Astrocyte (in vitro differentiated cells and primary cell): ENCODE measurements around the gene CDNF. TPM values are rescaled to one million over a fixed set of nuclear protein-coding genes. Genes with fewer than 3 reads are reported as not detected.

Source experiments
- DNase-seq: peaks from one replicate; pipeline ENCODE4 v3.0.0-alpha.2; 2010; ENCODE audit warnings: low read depth
- FAIRE-seq: peaks from 2 replicates; lab custom pipeline; 2011; peaks lifted over from hg19 to GRCh38; lab: Jason Lieb, UNC
- H2AFZ ChIP-seq: 2 replicates; pipeline ENCODE4 v1.6.0; 2012; ENCODE audit warnings: low read depth, low read length, inconsistent platforms
- H3K27ac ChIP-seq: 2 replicates; pipeline ENCODE4 v1.5.1; 2011; ENCODE audit warnings: low read depth, low read length, inconsistent platforms
- H3K27me3 ChIP-seq: 2 replicates; pipeline ENCODE4 v1.6.0; 2011; ENCODE audit warnings: low read length, inconsistent platforms; ENCODE audit not compliant: insufficient read depth
- H3K36me3 ChIP-seq: 2 replicates; pipeline ENCODE4 v1.5.1; 2011; ENCODE audit warnings: low read length, inconsistent platforms; ENCODE audit not compliant: insufficient read depth
- H3K4me1 ChIP-seq: 2 replicates; pipeline ENCODE4 v1.5.1; 2011; ENCODE audit warnings: low read length, inconsistent platforms; ENCODE audit not compliant: insufficient read depth
- H3K4me2 ChIP-seq: 2 replicates; pipeline ENCODE4 v1.6.0; 2012; ENCODE audit warnings: low read length, inconsistent platforms
- H3K4me3 ChIP-seq: 2 replicates; pipeline ENCODE4 v1.5.1; 2011; ENCODE audit warnings: low read depth, mild to moderate bottlenecking, low read length, inconsistent platforms; ENCODE audit not compliant: insufficient read depth
- H3K79me2 ChIP-seq: 2 replicates; pipeline ENCODE4 v1.6.0; 2012; ENCODE audit warnings: mild to moderate bottlenecking, low read length, inconsistent platforms; ENCODE audit not compliant: insufficient read depth
- H3K9ac ChIP-seq: 2 replicates; pipeline ENCODE4 v1.6.0; 2012; ENCODE audit warnings: mild to moderate bottlenecking, low read length, inconsistent platforms
- H3K9me3 ChIP-seq: 2 replicates; pipeline ENCODE4 v1.5.1; 2012; ENCODE audit warnings: low read depth, mild to moderate bottlenecking, low read length, inconsistent platforms; ENCODE audit not compliant: insufficient read depth
- H4K20me1 ChIP-seq: 2 replicates; pipeline ENCODE4 v1.6.0; 2012; ENCODE audit warnings: low read length, inconsistent platforms; ENCODE audit not compliant: insufficient read depth
- H3K27ac Mint-ChIP-seq: one replicate; pipeline ENCODE4 v1.8.0; 2021; ENCODE audit warnings: mild to moderate bottlenecking, mixed read lengths; ENCODE audit not compliant: unreplicated experiment
- H3K27me3 Mint-ChIP-seq: one replicate; pipeline ENCODE4 v1.8.0; 2021; ENCODE audit warnings: low read depth, mixed read lengths; ENCODE audit not compliant: unreplicated experiment
- H3K36me3 Mint-ChIP-seq: one replicate; pipeline ENCODE4 v1.8.0; 2021; ENCODE audit warnings: low read depth, mixed read lengths; ENCODE audit not compliant: unreplicated experiment
- H3K4me1 Mint-ChIP-seq: one replicate; pipeline ENCODE4 v1.8.0; 2021; ENCODE audit warnings: low read depth, mixed read lengths; ENCODE audit not compliant: unreplicated experiment
- H3K4me3 Mint-ChIP-seq: one replicate; pipeline ENCODE4 v1.8.0; 2021; ENCODE audit warnings: mild to moderate bottlenecking, moderate library complexity, mixed read lengths; ENCODE audit not compliant: unreplicated experiment
- H3K9me3 Mint-ChIP-seq: one replicate; pipeline ENCODE4 v1.8.0; 2021; ENCODE audit warnings: mild to moderate bottlenecking, mixed read lengths; ENCODE audit not compliant: unreplicated experiment
- CTCF ChIP-seq: IDR thresholded peaks from 2 replicates; pipeline ENCODE4 v1.5.1; 2011; ENCODE audit warnings: low read depth, mild to moderate bottlenecking, inconsistent platforms, low read length, moderate library complexity; ENCODE audit not compliant: insufficient read depth
- EZH2 ChIP-seq: IDR thresholded peaks from 2 replicates; pipeline ENCODE4 v1.6.1; 2012; ENCODE audit warnings: mild to moderate bottlenecking, low read length, inconsistent platforms; ENCODE audit not compliant: insufficient read depth
- total RNA-seq: library from RNA; stranded (reverse); gene quantifications from 2 replicates; pipeline ENCODE4 v1.2.1, GENCODE V29; 2021

Gene CDNF
- total RNA-seq, 1 donor from 2014 or later = 1.4 TPM

- no peaks in the 10 kb centered on the region for H3K9me3 ChIP-seq
- no peaks in the 10 kb centered on the region for H3K36me3 Mint-ChIP-seq
- H3K9ac ChIP-seq = no peak overlapping the region
- no peak overlapping the region for H3K27ac ChIP-seq
- H3K4me2 ChIP-seq = no peak overlapping the region
- H2AFZ ChIP-seq = peak overlapping the region; percentile 43
- no peaks in the 10 kb centered on the region for H3K36me3 ChIP-seq
- peaks cover 5% of the 10 kb centered on the region for H3K27me3 Mint-ChIP-seq
- H3K27me3 ChIP-seq = no peaks in the 10 kb centered on the region
- no peak overlapping the region for H3K4me3 Mint-ChIP-seq
- DNase-seq = peak; percentile 10
- H3K4me1 Mint-ChIP-seq = peaks cover 11% of the 10 kb centered on the region
- H3K4me1 ChIP-seq = peaks cover 4% of the 10 kb centered on the region
- no peaks in the 10 kb centered on the region for H4K20me1 ChIP-seq
- no peak overlapping the region for H3K27ac Mint-ChIP-seq
- no peak for FAIRE-seq
- TF ChIP-seq CTCF = no peak
- TF ChIP-seq EZH2 = no peak
- peaks cover 3% of the 10 kb centered on the region for H3K9me3 Mint-ChIP-seq
- H3K4me3 ChIP-seq = no peak overlapping the region
- no peaks in the 10 kb centered on the region for H3K79me2 ChIP-seq
Observed at GRCh38 chr10:14779001-14779651, 58.7 kb downstream of the CDNF start.

- no peaks in the 10 kb centered on the region for H3K4me1 ChIP-seq
- TF ChIP-seq EZH2 (no peak), CTCF (no peak)
- Mint-ChIP-seq H3K27ac (no peak overlapping the region), H3K36me3 (no peaks in the 10 kb centered on the region), H3K4me3 (no peak overlapping the region), H3K27me3 (peaks cover 7% of the 10 kb centered on the region), H3K9me3 (peaks cover 3% of the 10 kb centered on the region), H3K4me1 (peaks cover 5% of the 10 kb centered on the region)
- no peaks in the 10 kb centered on the region for H3K79me2 ChIP-seq
- FAIRE-seq = no peak
- H3K4me3 ChIP-seq = no peak overlapping the region
- H3K27ac ChIP-seq = no peak overlapping the region
- H3K36me3 ChIP-seq = no peaks in the 10 kb centered on the region
- no peaks in the 10 kb centered on the region for H3K27me3 ChIP-seq
- H2AFZ ChIP-seq = no peak overlapping the region
- H3K9me3 ChIP-seq = no peaks in the 10 kb centered on the region
- no peaks in the 10 kb centered on the region for H4K20me1 ChIP-seq
- no peak for DNase-seq
- no peak overlapping the region for H3K4me2 ChIP-seq
- H3K9ac ChIP-seq = no peak overlapping the region
Observed at GRCh38 chr10:14776546-14776945, 61.3 kb downstream of the CDNF start.

- FAIRE-seq (no peak), DNase-seq (no peak)
- Histone ChIP-seq H4K20me1 (no peaks in the 10 kb centered on the region), H3K4me3 (no peak overlapping the region), H3K9ac (no peak overlapping the region), H3K27ac (no peak overlapping the region), H3K79me2 (no peaks in the 10 kb centered on the region), H3K36me3 (no peaks in the 10 kb centered on the region), H3K4me2 (no peak overlapping the region), H3K9me3 (no peaks in the 10 kb centered on the region), H3K27me3 (no peaks in the 10 kb centered on the region), H2AFZ (no peak overlapping the region), H3K4me1 (no peaks in the 10 kb centered on the region)
- H3K36me3 Mint-ChIP-seq = no peaks in the 10 kb centered on the region
- H3K27me3 Mint-ChIP-seq = peaks cover 7% of the 10 kb centered on the region
- H3K9me3 Mint-ChIP-seq = peaks cover 3% of the 10 kb centered on the region
- H3K4me1 Mint-ChIP-seq = peaks cover 5% of the 10 kb centered on the region
- no peak overlapping the region for H3K27ac Mint-ChIP-seq
- TF ChIP-seq CTCF = no peak
- TF ChIP-seq EZH2 = no peak
- H3K4me3 Mint-ChIP-seq = no peak overlapping the region
Observed at GRCh38 chr10:14775656-14776055, 62.2 kb downstream of the CDNF start.
